Measurements from ENCODE around the gene PGM1. TPM values are rescaled to one million over a fixed set of nuclear protein-coding genes. Genes with fewer than 3 reads are reported as not detected.

Gene PGM1
- total RNA-seq, 1 experiment from 2014 or later = 54.6 TPM

DNA sequence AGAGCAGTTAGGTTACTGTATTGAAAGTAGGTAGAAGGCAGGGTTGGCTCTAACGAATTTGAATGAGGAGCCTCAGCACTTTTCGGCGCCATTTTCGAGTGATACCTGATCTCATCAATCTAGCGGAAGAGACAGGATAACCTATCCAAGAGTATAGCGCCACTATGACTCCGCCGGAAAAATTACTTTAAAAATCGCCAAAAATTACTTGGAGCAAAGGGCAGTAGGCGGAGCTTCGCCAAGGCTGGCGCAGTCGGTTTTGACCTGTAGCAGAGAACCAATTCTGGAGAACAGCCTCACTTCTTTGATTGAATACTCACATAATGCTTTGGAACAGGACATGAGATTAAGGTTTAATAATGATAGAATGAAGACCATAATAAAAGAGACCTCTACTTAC, 44.3 kb upstream of the PGM1 start:
- no peaks in the 10 kb centered on the region for H3K36me3 ChIP-seq (ENCODE audit: control insufficient read depth in 1 of 2, insufficient read depth in 2 of 2, low read length in 2 of 2)
- H3K9me2 ChIP-seq (ENCODE audit: insufficient read depth) = no peaks in the 10 kb centered on the region
- DNase-seq (ENCODE audit: low read depth, low spot score) (no peak), ATAC-seq (no peak)
- no peaks in the 10 kb centered on the region for H3K4me1 ChIP-seq (ENCODE audit: control insufficient read depth in 1 of 2, insufficient read depth in 2 of 2, low read length in 2 of 2)
- no peak overlapping the region for H3K27ac ChIP-seq (ENCODE audit: low read depth, low read length)
- ChIA-PET POLR2A (no interaction called here), CTCF (interaction anchor here (1.8 kb wide), 1 partner anchor 11 kb away, joined by 6 read pairs; no protein-coding TSS in a partner anchor), RAD21 (ENCODE audit: low non-redundant PET in 1 of 2, low total read pairs in 2 of 2, uncharacterized antibody in 2 of 2, unreplicated experiment in 2 of 2) (no interaction called here)
- H3K9me3 ChIP-seq (ENCODE audit: control insufficient read depth in 1 of 2, insufficient read depth in 1 of 2, low read depth in 1 of 2, low read length in 2 of 2) = no peaks in the 10 kb centered on the region
- H3K4me2 ChIP-seq (ENCODE audit: low read length) = no peak overlapping the region
- no peak overlapping the region for H3K9ac ChIP-seq (ENCODE audit: low read length)
- intact Hi-C loops (cut with micrococcal nuclease) = no loop called here
- H4K20me1 ChIP-seq (ENCODE audit: insufficient read depth) = no peaks in the 10 kb centered on the region
- no peak overlapping the region for H2AFZ ChIP-seq (ENCODE audit: low read depth, low read length, poor library complexity, severe bottlenecking)
- no peaks in the 10 kb centered on the region for H3K27me3 ChIP-seq (ENCODE audit: insufficient read depth, low read length)
- no peak overlapping the region for H3K4me3 ChIP-seq (replicated peaks in 1 of 2; ENCODE audit: low read depth in 1 of 2, low read length in 2 of 2)
- H3K79me2 ChIP-seq (ENCODE audit: insufficient read depth, low read length) = no peaks in the 10 kb centered on the region
- BruUV-seq (replicated peaks) = no TSS peak
- TF ChIP-seq CEBPB (IDR thresholded peaks at IDR 0.05; ENCODE audit: low read depth) (no peak), ZFX (IDR thresholded peaks at IDR 0.05) (no peak), MAX (IDR thresholded peaks at IDR 0.05) (no peak), POLR2AphosphoS5 (IDR thresholded peaks at IDR 0.05; ENCODE audit: low read depth, low read length) (no peak), FOSL1 (IDR thresholded peaks at IDR 0.05; ENCODE audit: low read depth) (no peak), YY1 (IDR thresholded peaks at IDR 0.05; ENCODE audit: extremely low read depth, insufficient replicate concordance, low read depth, low read length) (no peak), TCF7L2 (IDR thresholded peaks at IDR 0.05; ENCODE audit: borderline replicate concordance, extremely low read depth, insufficient read depth, insufficient read length) (no peak), POLR2A (IDR thresholded peaks at IDR 0.05; ENCODE audit: borderline replicate concordance, extremely low read depth, insufficient read depth, insufficient read length) (no peak), REST (IDR thresholded peaks at IDR 0.05; ENCODE audit: low read depth) (no peak), CBX3 (IDR thresholded peaks at IDR 0.05; ENCODE audit: low read depth) (no peak), SIN3A (IDR thresholded peaks at IDR 0.05; ENCODE audit: low read depth) (no peak), JUND (IDR thresholded peaks at IDR 0.05) (no peak), SRF (IDR thresholded peaks at IDR 0.05; ENCODE audit: low read depth) (no peak), RAD21 (IDR thresholded peaks at IDR 0.05; ENCODE audit: low read depth) (no peak)
- TF ChIP-seq, protein P1, sequence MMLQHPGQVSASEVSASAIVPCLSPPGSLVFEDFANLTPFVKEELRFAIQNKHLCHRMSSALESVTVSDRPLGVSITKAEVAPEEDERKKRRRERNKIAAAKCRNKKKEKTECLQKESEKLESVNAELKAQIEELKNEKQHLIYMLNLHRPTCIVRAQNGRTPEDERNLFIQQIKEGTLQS (IDR thresholded peaks at IDR 0.05) = no peak
- TF ChIP-seq, protein P2, sequence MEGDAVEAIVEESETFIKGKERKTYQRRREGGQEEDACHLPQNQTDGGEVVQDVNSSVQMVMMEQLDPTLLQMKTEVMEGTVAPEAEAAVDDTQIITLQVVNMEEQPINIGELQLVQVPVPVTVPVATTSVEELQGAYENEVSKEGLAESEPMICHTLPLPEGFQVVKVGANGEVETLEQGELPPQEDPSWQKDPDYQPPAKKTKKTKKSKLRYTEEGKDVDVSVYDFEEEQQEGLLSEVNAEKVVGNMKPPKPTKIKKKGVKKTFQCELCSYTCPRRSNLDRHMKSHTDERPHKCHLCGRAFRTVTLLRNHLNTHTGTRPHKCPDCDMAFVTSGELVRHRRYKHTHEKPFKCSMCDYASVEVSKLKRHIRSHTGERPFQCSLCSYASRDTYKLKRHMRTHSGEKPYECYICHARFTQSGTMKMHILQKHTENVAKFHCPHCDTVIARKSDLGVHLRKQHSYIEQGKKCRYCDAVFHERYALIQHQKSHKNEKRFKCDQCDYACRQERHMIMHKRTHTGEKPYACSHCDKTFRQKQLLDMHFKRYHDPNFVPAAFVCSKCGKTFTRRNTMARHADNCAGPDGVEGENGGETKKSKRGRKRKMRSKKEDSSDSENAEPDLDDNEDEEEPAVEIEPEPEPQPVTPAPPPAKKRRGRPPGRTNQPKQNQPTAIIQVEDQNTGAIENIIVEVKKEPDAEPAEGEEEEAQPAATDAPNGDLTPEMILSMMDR (IDR thresholded peaks at IDR 0.05 in 2 of 3, conservative IDR thresholded peaks at IDR 0.05 in 1 of 3; ENCODE audit: borderline replicate concordance in 1 of 3, insufficient read depth in 1 of 3, low read depth in 2 of 3, low read length in 2 of 3) = no peak

Measured in HCT116 (cell line).